ENCODE measurements around the gene OPCML.
A peak's percentile ranks its signal among the peaks of the same experiment; 100 is the strongest.

Gene OPCML

DNA sequence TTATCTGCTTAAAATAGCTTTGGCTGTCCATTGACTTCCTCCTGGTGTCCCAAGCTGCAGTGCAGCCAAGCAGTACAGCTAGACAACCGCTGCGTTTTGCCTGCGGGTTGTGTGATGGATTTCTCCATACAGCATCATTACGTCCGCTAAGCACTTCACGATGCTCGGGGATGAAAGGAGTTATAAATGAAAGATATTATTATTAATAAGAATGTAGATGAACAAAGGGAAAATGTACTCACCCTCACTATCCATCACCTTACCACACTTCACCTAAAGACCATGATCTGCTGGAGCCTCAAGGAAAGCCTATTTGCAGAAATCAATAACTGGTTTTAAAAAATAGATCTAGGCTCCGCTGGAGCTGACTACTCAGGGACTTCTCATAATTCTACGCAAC, 509.1 kb downstream of the OPCML start:
- Histone ChIP-seq H4K91ac (ENCODE audit: low read depth, low read length, poor library complexity) (no peak overlapping the region), H3K27ac (replicated peaks; ENCODE audit: low read length) (no peak overlapping the region), H3K14ac (ENCODE audit: low read length) (no peak overlapping the region), H3K27me3 (ENCODE audit: control insufficient read depth in 3 of 3, insufficient read depth in 3 of 3, low read depth in 1 of 3, low read length in 3 of 3) (peaks cover 0 to 2% (median 0%) of the 10 kb centered on the region in 3 experiments), H3K4me2 (ENCODE audit: insufficient read depth, low read length, poor library complexity, severe bottlenecking) (no peak overlapping the region), H2BK120ac (ENCODE audit: low read depth, low read length) (no peak overlapping the region), H3K79me1 (ENCODE audit: low read depth, low read length) (no peaks in the 10 kb centered on the region), H3K23ac (ENCODE audit: low read depth, low read length, poor library complexity) (no peak overlapping the region), H3K4me3 (ENCODE audit: low read length in 2 of 2) (no peak overlapping the region), H3K18ac (ENCODE audit: low read length) (no peak overlapping the region), H3K4ac (ENCODE audit: low read length) (no peak overlapping the region), H2AK5ac (ENCODE audit: low read depth, low read length) (no peak overlapping the region), H3K36me3 (replicated peaks in 1 of 2; ENCODE audit: control insufficient read depth in 2 of 2, insufficient read depth in 2 of 2, low read length in 2 of 2) (no peaks in the 10 kb centered on the region), H2BK12ac (ENCODE audit: low read length) (no peak overlapping the region), H2BK5ac (ENCODE audit: low read length) (no peak overlapping the region), H2BK15ac (ENCODE audit: low read length) (no peak overlapping the region), H3K9me3 (replicated peaks in 1 of 2; ENCODE audit: control insufficient read depth in 2 of 2, insufficient read depth in 1 of 2, low read depth in 1 of 2, low read length in 2 of 2) (peaks cover 0 to 2% of the 10 kb centered on the region in 2 donors), H4K8ac (ENCODE audit: low read depth, low read length) (no peak overlapping the region), H3K4me1 (ENCODE audit: control insufficient read depth in 2 of 2, insufficient read depth in 1 of 2, low read depth in 1 of 2, low read length in 2 of 2) (peaks cover 0 to 8% of the 10 kb centered on the region in 2 donors), H3K9ac (ENCODE audit: low read depth, low read length, poor library complexity) (no peak overlapping the region), H2AFZ (ENCODE audit: low read length) (no peak overlapping the region)
- WGBS, 2 donors (ENCODE audit: extremely low coverage in 2 of 2, insufficient read length in 2 of 2, insufficient replicate concordance in 1 of 2) = no CpG with 5 or more reads among the region's 9 CpGs
- DNase-seq (ENCODE audit: low spot score) = no peak

DNA sequence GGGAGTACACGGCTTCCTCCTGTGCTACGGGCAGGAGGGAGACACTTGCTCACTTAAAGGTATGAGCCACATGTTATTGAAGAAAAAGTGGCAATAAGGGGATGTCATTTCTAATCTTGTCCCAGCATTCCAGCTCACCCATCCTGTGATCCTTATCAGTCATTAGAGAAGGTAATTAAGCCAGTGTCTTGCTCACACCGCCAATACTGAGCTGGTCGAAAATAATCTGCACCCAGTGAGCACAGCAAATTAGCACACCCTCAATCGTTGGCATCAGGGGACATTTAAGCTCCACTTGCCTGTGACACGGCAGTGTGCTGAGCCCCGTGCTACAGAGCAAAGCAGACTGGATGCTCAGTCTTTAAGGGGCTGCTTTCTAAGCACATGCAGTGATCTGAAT, 510.7 kb downstream of the OPCML start:
- no peak for DNase-seq (ENCODE audit: low spot score)
- no peak overlapping the region for H2AFZ ChIP-seq (ENCODE audit: low read length)
- H3K4me3 ChIP-seq (ENCODE audit: low read length in 2 of 2) = no peak overlapping the region
- no peak overlapping the region for H3K9ac ChIP-seq (ENCODE audit: low read depth, low read length, poor library complexity)
- no peak overlapping the region for H2BK120ac ChIP-seq (ENCODE audit: low read depth, low read length)
- H2BK15ac ChIP-seq (ENCODE audit: low read length) = no peak overlapping the region
- no peak overlapping the region for H3K18ac ChIP-seq (ENCODE audit: low read length)
- no peaks in the 10 kb centered on the region for H3K79me1 ChIP-seq (ENCODE audit: low read depth, low read length)
- no peak overlapping the region for H2BK12ac ChIP-seq (ENCODE audit: low read length)
- no peaks in the 10 kb centered on the region for H3K36me3 ChIP-seq (replicated peaks in 1 of 2; ENCODE audit: control insufficient read depth in 2 of 2, insufficient read depth in 2 of 2, low read length in 2 of 2)
- no peak overlapping the region for H3K23ac ChIP-seq (ENCODE audit: low read depth, low read length, poor library complexity)
- H3K27ac ChIP-seq (replicated peaks; ENCODE audit: low read length) = no peak overlapping the region
- H3K4ac ChIP-seq (ENCODE audit: low read length) = no peak overlapping the region
- peaks cover 0 to 2% (median 0%) of the 10 kb centered on the region in 3 experiments for H3K27me3 ChIP-seq (ENCODE audit: control insufficient read depth in 3 of 3, insufficient read depth in 3 of 3, low read depth in 1 of 3, low read length in 3 of 3)
- H3K14ac ChIP-seq (ENCODE audit: low read length) = no peak overlapping the region
- H3K4me1 ChIP-seq (ENCODE audit: control insufficient read depth in 2 of 2, insufficient read depth in 1 of 2, low read depth in 1 of 2, low read length in 2 of 2) = peaks cover 0 to 8% of the 10 kb centered on the region in 2 donors
- no peak overlapping the region for H4K8ac ChIP-seq (ENCODE audit: low read depth, low read length)
- no peak overlapping the region for H4K91ac ChIP-seq (ENCODE audit: low read depth, low read length, poor library complexity)
- WGBS, 2 donors (ENCODE audit: extremely low coverage in 2 of 2, insufficient read length in 2 of 2, insufficient replicate concordance in 1 of 2) = no CpG with 5 or more reads among the region's 7 CpGs
- no peaks in the 10 kb centered on the region for H3K9me3 ChIP-seq (replicated peaks in 1 of 2; ENCODE audit: control insufficient read depth in 2 of 2, insufficient read depth in 1 of 2, low read depth in 1 of 2, low read length in 2 of 2)
- peak overlapping the region; percentile 15 for H2AK5ac ChIP-seq (ENCODE audit: low read depth, low read length)
- no peak overlapping the region for H3K4me2 ChIP-seq (ENCODE audit: insufficient read depth, low read length, poor library complexity, severe bottlenecking)
- no peak overlapping the region for H2BK5ac ChIP-seq (ENCODE audit: low read length)

DNA sequence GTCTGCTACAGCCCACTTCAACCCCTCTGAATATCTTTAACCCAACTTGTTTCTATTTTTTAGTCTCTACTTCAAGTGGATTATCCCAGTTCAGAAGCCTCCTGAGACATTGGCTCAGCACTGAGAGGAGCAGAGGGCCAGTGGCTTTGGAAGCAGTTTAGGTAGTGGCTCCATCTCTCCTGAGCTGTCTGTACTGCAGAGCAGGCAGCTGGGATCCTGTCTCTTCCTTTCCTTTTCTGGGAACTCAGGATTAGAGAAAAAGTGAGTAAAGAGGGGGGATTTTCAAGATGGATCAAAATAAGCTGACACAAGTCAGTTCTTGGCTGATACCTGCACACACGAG, 512.0 kb downstream of the OPCML start:
- H3K4me3 ChIP-seq (ENCODE audit: low read length in 2 of 2) = no peak overlapping the region
- no peak overlapping the region for H3K27ac ChIP-seq (replicated peaks; ENCODE audit: low read length)
- H3K4ac ChIP-seq (ENCODE audit: low read length) = no peak overlapping the region
- no peaks in the 10 kb centered on the region for H3K79me1 ChIP-seq (ENCODE audit: low read depth, low read length)
- H2BK5ac ChIP-seq (ENCODE audit: low read length) = no peak overlapping the region
- WGBS, 2 donors (ENCODE audit: extremely low coverage in 2 of 2, insufficient read length in 2 of 2, insufficient replicate concordance in 1 of 2) = no CpG with 5 or more reads among the region's 1 CpG
- no peak overlapping the region for H3K18ac ChIP-seq (ENCODE audit: low read length)
- no peak overlapping the region for H2AFZ ChIP-seq (ENCODE audit: low read length)
- peaks cover 0 to 2% (median 0%) of the 10 kb centered on the region in 3 experiments for H3K27me3 ChIP-seq (ENCODE audit: control insufficient read depth in 3 of 3, insufficient read depth in 3 of 3, low read depth in 1 of 3, low read length in 3 of 3)
- H2BK15ac ChIP-seq (ENCODE audit: low read length) = no peak overlapping the region
- H3K23ac ChIP-seq (ENCODE audit: low read depth, low read length, poor library complexity) = no peak overlapping the region
- H2BK120ac ChIP-seq (ENCODE audit: low read depth, low read length) = no peak overlapping the region
- no peak for DNase-seq (ENCODE audit: low spot score)
- H3K9ac ChIP-seq (ENCODE audit: low read depth, low read length, poor library complexity) = no peak overlapping the region
- H4K91ac ChIP-seq (ENCODE audit: low read depth, low read length, poor library complexity) = no peak overlapping the region
- H3K14ac ChIP-seq (ENCODE audit: low read length) = no peak overlapping the region
- no peak overlapping the region for H4K8ac ChIP-seq (ENCODE audit: low read depth, low read length)
- H2BK12ac ChIP-seq (ENCODE audit: low read length) = no peak overlapping the region
- H3K4me1 ChIP-seq (ENCODE audit: control insufficient read depth in 2 of 2, insufficient read depth in 1 of 2, low read depth in 1 of 2, low read length in 2 of 2) = peaks cover 0 to 8% of the 10 kb centered on the region in 2 donors
- H3K9me3 ChIP-seq (replicated peaks in 1 of 2; ENCODE audit: control insufficient read depth in 2 of 2, insufficient read depth in 1 of 2, low read depth in 1 of 2, low read length in 2 of 2) = no peaks in the 10 kb centered on the region
- no peak overlapping the region for H3K4me2 ChIP-seq (ENCODE audit: insufficient read depth, low read length, poor library complexity, severe bottlenecking)
- no peak overlapping the region for H2AK5ac ChIP-seq (ENCODE audit: low read depth, low read length)
- H3K36me3 ChIP-seq (replicated peaks in 1 of 2; ENCODE audit: control insufficient read depth in 2 of 2, insufficient read depth in 2 of 2, low read length in 2 of 2) = no peaks in the 10 kb centered on the region

DNA sequence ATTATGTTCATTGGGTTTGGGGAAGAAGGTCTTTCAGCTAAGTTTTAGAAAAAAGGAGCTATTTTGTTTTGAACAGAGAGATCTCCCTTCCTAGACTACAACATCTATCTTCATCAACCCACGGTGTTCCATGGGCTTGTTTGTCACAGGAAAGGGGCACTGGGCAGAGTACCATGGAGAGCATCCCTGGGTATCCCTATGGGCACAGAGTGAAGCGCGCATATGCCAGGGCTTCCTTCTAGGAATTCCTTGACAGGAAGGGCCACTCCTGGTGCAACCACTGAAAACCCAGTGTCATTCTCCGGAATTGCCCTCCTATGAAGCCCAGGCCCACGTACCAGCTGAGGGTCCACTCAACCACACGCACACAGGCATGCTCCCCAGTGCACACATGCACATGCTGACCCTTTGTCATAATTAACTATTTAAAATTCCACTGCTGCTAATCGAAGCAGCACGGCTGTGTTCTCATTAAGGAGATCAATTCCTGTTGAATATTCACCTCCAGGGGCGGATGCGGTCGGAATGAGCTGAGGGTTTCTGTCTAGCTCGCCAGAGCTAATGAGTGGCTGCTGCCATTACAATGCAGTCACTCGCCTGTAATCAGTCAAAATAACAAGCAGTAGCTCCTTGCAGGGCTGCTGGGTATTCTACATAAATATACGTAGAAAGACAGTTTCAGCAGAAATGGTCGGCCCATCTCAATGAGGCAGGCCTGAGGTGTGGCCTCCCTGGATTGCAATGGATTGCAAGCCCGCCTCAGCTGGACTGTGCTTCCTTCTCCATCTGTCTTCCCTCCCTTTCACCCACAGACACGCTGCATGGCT, 512.5 kb downstream of the OPCML start:
- H4K8ac ChIP-seq (ENCODE audit: low read depth, low read length) = no peak overlapping the region
- no peak overlapping the region for H2BK5ac ChIP-seq (ENCODE audit: low read length)
- H2AFZ ChIP-seq (ENCODE audit: low read length) = no peak overlapping the region
- H3K4me3 ChIP-seq (ENCODE audit: low read length in 2 of 2) = no peak overlapping the region
- no peaks in the 10 kb centered on the region for H3K79me1 ChIP-seq (ENCODE audit: low read depth, low read length)
- no peak overlapping the region for H3K4me2 ChIP-seq (ENCODE audit: insufficient read depth, low read length, poor library complexity, severe bottlenecking)
- H3K27me3 ChIP-seq (ENCODE audit: control insufficient read depth in 3 of 3, insufficient read depth in 3 of 3, low read depth in 1 of 3, low read length in 3 of 3) = peaks cover 0 to 2% (median 0%) of the 10 kb centered on the region in 3 experiments
- H2BK12ac ChIP-seq (ENCODE audit: low read length) = no peak overlapping the region
- H2BK15ac ChIP-seq (ENCODE audit: low read length) = no peak overlapping the region
- no peaks in the 10 kb centered on the region for H3K9me3 ChIP-seq (replicated peaks in 1 of 2; ENCODE audit: control insufficient read depth in 2 of 2, insufficient read depth in 1 of 2, low read depth in 1 of 2, low read length in 2 of 2)
- no peak for DNase-seq (ENCODE audit: low spot score)
- no peak overlapping the region for H4K91ac ChIP-seq (ENCODE audit: low read depth, low read length, poor library complexity)
- no peak overlapping the region for H3K4ac ChIP-seq (ENCODE audit: low read length)
- no peak overlapping the region for H3K18ac ChIP-seq (ENCODE audit: low read length)
- H3K4me1 ChIP-seq (ENCODE audit: control insufficient read depth in 2 of 2, insufficient read depth in 1 of 2, low read depth in 1 of 2, low read length in 2 of 2) = peaks cover 0 to 8% of the 10 kb centered on the region in 2 donors
- no CpG with 5 or more reads among the region's 17 CpGs for WGBS, 2 donors (ENCODE audit: extremely low coverage in 2 of 2, insufficient read length in 2 of 2, insufficient replicate concordance in 1 of 2)
- H3K14ac ChIP-seq (ENCODE audit: low read length) = no peak overlapping the region
- no peak overlapping the region for H3K23ac ChIP-seq (ENCODE audit: low read depth, low read length, poor library complexity)
- H2BK120ac ChIP-seq (ENCODE audit: low read depth, low read length) = no peak overlapping the region
- no peak overlapping the region for H3K9ac ChIP-seq (ENCODE audit: low read depth, low read length, poor library complexity)
- H3K27ac ChIP-seq (replicated peaks; ENCODE audit: low read length) = no peak overlapping the region
- no peak overlapping the region for H2AK5ac ChIP-seq (ENCODE audit: low read depth, low read length)
- H3K36me3 ChIP-seq (replicated peaks in 1 of 2; ENCODE audit: control insufficient read depth in 2 of 2, insufficient read depth in 2 of 2, low read length in 2 of 2) = no peaks in the 10 kb centered on the region
